CD4-positive, alpha-beta T cell (primary cell): ENCODE measurements around the gene TRIM43. TPM values are rescaled to one million over a fixed set of nuclear protein-coding genes. Genes with fewer than 3 reads are reported as not detected.
"Not testable (repeated sequence)": the region's sequence is repeated elsewhere in the genome, so short reads cannot be mapped to it uniquely, and the experiment has no call there.

ENCODE experiments used
- ATAC-seq: fragments of 200-7000 bp; cut with Tn5 transposase; one replicate; pipeline ENCODE4 v1.10.0; 2022; ENCODE audit warnings: mild to moderate bottlenecking; ENCODE audit not compliant: poor library complexity
- CTCF ChIA-PET: fragments of 350-600 bp; sonication (Branson Sonifier 250); formaldehyde crosslinking; loops from one replicate; lab custom pipeline; 2021; ENCODE audit warnings: antibody characterized with exemption, inconsistent platforms; lab: Charles Lee
- POLR2A ChIA-PET: fragments of 350-600 bp; sonication (Branson Sonifier 250); formaldehyde crosslinking; loops from one replicate; lab custom pipeline; 2021; ENCODE audit warnings: antibody characterized with exemption, inconsistent platforms; lab: Charles Lee
- DNase-seq, 14 experiments: peaks; one replicate each; pipeline ENCODE4 v3.0.0-alpha.2; 2013 to 2020; ENCODE audit warnings: mixed read lengths in 2 of 14
- H3K27ac ChIP-seq, 2 donors: one replicate each; pipeline versions ENCODE4 v1.5.1 to v1.7.0; 2013; ENCODE audit warnings: low read length in 2 of 2, low read depth in 1 of 2, mild to moderate bottlenecking in 1 of 2
- H3K27me3 ChIP-seq, 2 experiments: 1 replicate in 1 of 2; 2 replicates in 1 of 2; pipeline versions ENCODE4 v1.6.1 to v1.7.0; 2013; ENCODE audit warnings: low read length in 2 of 2, control low read depth in 1 of 2, mild to moderate bottlenecking in 1 of 2, moderate library complexity in 1 of 2; ENCODE audit not compliant: insufficient read depth in 2 of 2, control insufficient read depth in 1 of 2
- H3K36me3 ChIP-seq: one replicate; pipeline ENCODE4 v1.6.1; 2013; ENCODE audit warnings: low read length, control low read depth; ENCODE audit not compliant: insufficient read depth
- H3K4me1 ChIP-seq: one replicate; pipeline ENCODE4 v1.6.1; 2013; ENCODE audit warnings: low read length, control low read depth; ENCODE audit not compliant: insufficient read depth
- H3K4me3 ChIP-seq: one replicate; pipeline ENCODE4 v1.5.1; 2013; ENCODE audit warnings: mild to moderate bottlenecking, low read length, moderate library complexity
- H3K9me3 ChIP-seq, 2 experiments: 1 replicate in 1 of 2; 2 replicates in 1 of 2; pipeline versions ENCODE4 v1.6.1 to v1.7.0; 2013; ENCODE audit warnings: low read length in 2 of 2, mild to moderate bottlenecking in 2 of 2, control low read depth in 1 of 2, moderate library complexity in 1 of 2; ENCODE audit not compliant: control insufficient read depth in 1 of 2, insufficient read depth in 1 of 2
- H3K27ac Mint-ChIP-seq: one replicate; pipeline ENCODE4 v1.8.0; 2020; ENCODE audit warnings: mixed read lengths
- H3K27me3 Mint-ChIP-seq: one replicate; pipeline ENCODE4 v1.8.0; 2021; ENCODE audit warnings: mixed read lengths
- H3K36me3 Mint-ChIP-seq: one replicate; pipeline ENCODE4 v1.8.0; 2021; ENCODE audit warnings: low read depth, mixed read lengths
- H3K4me1 Mint-ChIP-seq: one replicate; pipeline ENCODE4 v1.8.0; 2021; ENCODE audit warnings: low read depth, mixed read lengths
- H3K4me3 Mint-ChIP-seq: one replicate; pipeline ENCODE4 v1.8.0; 2020; ENCODE audit warnings: mild to moderate bottlenecking, mixed read lengths
- H3K9me3 Mint-ChIP-seq: one replicate; pipeline ENCODE4 v1.8.0; 2020; ENCODE audit warnings: mixed read lengths
- intact Hi-C, 2 experiments: fragments of 100-400 bp; cut with DNase I in 1 of 2; cut with micrococcal nuclease in 1 of 2; formaldehyde crosslinking; loops; one replicate each; pipeline versions ENCODE4 v1.15.1 to v1.9.0; 2023 to 2025; cut with DNase I, micrococcal nuclease
- total RNA-seq, 174 experiments: library from RNA in 2 of 174; stranded (reverse) in 2 of 174; gene quantifications; one replicate each; pipeline ENCODE4 v1.2.3 and lab custom pipeline; 2021 to 2026

The TRIM43 gene
- total RNA-seq, 2 experiments from 2014 or later = not detected

- H3K27me3 Mint-ChIP-seq, H3K27ac ChIP-seq, H3K4me1 ChIP-seq, H3K4me3 Mint-ChIP-seq, POLR2A ChIA-PET, DNase-seq, H3K9me3 Mint-ChIP-seq, H3K36me3 ChIP-seq, H3K27ac Mint-ChIP-seq, ATAC-seq, H3K4me1 Mint-ChIP-seq, H3K27me3 ChIP-seq, intact Hi-C loops, CTCF ChIA-PET, H3K9me3 ChIP-seq, H3K4me3 ChIP-seq, H3K36me3 Mint-ChIP-seq: not testable (repeated sequence)
These were observed 54.6 kb downstream of the TRIM43 start for GRCh38 chr2:95646274-95646994.

- H3K9me3 ChIP-seq, H3K27ac Mint-ChIP-seq, H3K4me3 Mint-ChIP-seq, H3K27ac ChIP-seq, H3K4me1 ChIP-seq, ATAC-seq, CTCF ChIA-PET, intact Hi-C loops, H3K9me3 Mint-ChIP-seq, H3K36me3 Mint-ChIP-seq, H3K36me3 ChIP-seq, H3K4me3 ChIP-seq, H3K4me1 Mint-ChIP-seq, DNase-seq, H3K27me3 ChIP-seq, H3K27me3 Mint-ChIP-seq, POLR2A ChIA-PET: not testable (repeated sequence)
These were observed 57.2 kb downstream of the TRIM43 start for GRCh38 chr2:95648894-95649544.

Other genes starting within 250 kb of the TRIM43 start
- 10 to 100 TPM; 26.5 to 27.5 TPM for gene FAHD2A, start 189.3 kb upstream of the TRIM43 start, total RNA-seq
- gene TRIM43B, start 107.2 kb upstream of the TRIM43 start, total RNA-seq = not detected